HG03558 (cell line): ENCODE data around the gene RNPEP.
"Not testable (repeated sequence)": the region's sequence is repeated elsewhere in the genome, so short reads cannot be mapped to it uniquely, and the experiment has no call there.

Experiments
- ATAC-seq: cut with Tn5 transposase; IDR thresholded peaks from one replicate; pipeline ENCODE4 v1.9.1; 2021; ENCODE audit warnings: moderate number of reproducible peaks; ENCODE audit not compliant: unreplicated experiment; ENCODE audit errors: extremely low read depth

RNPEP gene

GRCh38 chr1:202034149-202034682 lies 51.8 kb downstream of the RNPEP start:
- no peak for ATAC-seq

DNA sequence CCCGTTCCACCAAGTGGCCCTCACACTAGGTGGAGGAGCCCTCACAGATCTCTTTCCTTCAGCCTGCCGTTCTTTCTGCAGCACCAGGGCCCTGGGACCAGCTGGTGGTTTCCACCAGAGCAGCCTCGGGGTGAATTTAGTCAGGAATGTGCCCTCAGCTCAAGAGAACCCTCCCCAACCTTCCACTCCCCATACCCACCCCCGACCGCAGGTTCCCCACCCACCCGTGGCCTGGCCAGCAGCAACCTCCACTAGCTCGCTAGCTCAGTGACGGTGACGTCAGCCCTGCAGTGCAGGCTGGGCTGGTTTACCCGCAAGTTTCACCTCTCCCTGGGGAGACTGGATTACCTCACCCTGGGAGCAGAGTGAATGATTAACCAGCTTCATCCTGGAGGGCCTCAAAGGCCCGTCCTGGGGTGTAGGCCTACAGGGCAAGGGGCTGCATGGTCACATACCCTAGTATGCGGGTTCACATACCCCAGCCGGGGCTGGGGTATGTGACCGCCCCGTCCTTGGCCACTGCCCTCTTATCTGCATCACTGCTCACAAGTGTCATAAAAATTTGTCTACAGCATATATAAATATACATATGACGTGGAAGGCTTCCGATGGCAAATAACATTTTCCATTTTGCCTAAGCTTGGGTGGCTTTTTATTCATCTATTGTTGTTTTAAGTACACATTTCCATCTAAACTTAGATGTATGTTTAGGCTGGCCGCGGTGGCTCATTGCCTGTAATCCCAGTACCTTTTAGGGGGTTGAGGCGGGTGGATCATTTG lies 52.4 kb downstream of the RNPEP start:
- no peak for ATAC-seq

GRCh38 chr1:202036595-202037387 lies 54.3 kb downstream of the RNPEP start:
- ATAC-seq, result no peak

GRCh38 chr1:202037706-202038296 lies 55.4 kb downstream of the RNPEP start:
- ATAC-seq, result no peak

- no peak for ATAC-seq
Observed at GRCh38 chr1:202038688-202039346, 56.4 kb downstream of the RNPEP start.

GRCh38 chr1:202045705-202046104 lies 63.3 kb downstream of the RNPEP start:
- ATAC-seq, result no peak

DNA sequence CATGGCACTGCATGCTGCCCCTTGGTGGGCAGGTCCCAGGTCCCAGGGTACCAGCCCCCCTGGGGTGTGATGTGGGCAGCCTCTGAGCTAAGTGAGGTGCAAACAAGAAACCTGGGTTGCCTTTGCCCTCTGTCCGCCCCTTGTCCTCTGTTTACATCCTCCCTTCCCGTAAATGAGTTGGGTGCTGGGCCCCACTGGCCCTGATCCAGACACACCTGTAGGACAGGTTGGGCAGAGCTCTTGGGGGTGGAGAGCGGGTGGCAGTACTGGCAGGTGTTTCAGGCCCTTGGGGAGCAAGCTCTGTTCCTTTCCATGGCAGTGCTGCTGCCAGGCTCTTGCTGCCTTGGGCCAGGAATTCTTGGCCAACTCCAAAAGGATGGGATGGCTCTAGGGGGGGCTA lies 63.8 kb downstream of the RNPEP start:
- no peak for ATAC-seq

DNA sequence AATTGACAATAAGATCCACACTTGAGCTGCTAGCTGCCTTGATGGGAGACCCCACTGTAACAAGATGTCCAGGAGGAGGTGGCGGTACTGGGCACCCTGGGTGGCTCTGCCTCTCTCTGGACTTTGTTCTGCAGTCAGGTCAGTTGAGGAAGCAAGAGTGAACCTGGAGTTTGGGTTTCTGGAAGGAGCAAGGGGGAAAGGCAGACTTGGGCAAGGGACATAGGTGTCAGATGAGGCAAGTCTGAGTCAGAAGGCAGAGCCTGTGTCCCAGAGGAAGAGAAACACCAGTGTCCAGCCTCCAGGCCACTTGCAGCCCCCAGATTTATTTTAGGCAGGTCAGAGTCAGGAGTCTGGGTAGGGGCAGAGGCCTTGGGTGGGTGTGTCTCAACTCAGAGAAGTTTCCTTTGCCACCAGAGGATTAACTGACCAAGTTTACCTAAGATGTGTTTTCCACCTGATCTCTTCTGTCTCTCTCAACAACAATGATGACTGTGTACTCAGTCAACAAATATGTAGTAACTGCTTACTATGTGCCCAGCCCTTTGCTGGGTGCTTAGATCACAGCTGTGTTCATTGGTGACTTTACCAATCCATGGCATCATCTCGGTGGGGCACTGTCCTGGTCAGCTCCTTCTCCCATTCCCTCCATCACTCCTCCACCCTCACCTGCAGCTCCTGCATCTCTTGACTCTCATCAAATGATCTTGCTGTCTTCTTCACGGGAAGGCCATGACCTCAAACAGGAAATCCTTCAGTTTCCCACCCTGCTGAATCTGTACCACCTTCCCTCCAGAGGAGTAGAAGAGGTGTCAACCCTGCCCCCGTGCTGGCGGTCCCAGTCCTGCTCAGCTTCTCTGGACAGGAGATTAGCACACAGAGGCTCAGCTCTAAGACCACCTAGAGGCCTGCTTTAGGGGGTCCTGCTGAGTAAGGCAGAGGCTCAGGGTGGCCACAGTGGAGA lies 64.6 kb downstream of the RNPEP start:
- ATAC-seq, result no peak

DNA sequence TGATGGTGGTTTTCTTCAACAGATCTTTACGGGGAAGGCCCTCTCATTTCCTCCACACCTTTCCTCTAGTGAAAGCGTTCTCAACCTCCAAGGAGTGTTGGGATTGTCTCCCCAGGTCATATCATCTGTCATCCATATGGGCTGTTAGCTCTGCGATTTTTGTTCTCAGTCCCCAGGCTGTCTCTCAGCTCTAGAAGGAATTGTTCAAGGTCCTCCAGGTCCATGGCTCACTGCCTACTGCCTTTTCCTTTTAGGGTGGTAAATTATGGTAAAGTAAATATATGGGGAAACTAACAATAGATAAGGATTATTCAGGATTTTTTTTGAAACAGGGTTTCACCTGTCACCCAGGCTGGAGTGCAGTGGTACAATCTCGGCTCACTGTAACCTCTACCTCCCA lies 65.5 kb downstream of the RNPEP start:
- ATAC-seq, result no peak

GRCh38 chr1:202049129-202049528 lies 66.7 kb downstream of the RNPEP start:
- no peak for ATAC-seq

- no peak for ATAC-seq
Observed at GRCh38 chr1:202054094-202054493, 71.6 kb downstream of the RNPEP start.

- not testable (repeated sequence) for ATAC-seq
Observed at GRCh38 chr1:202054673-202055072, 72.2 kb downstream of the RNPEP start.
